H9 (cell line): ENCODE measurements around the gene GPR156. TPM values are rescaled to one million over a fixed set of nuclear protein-coding genes. Genes with fewer than 3 reads are reported as not detected.

Experiments
- DNase-seq: peaks from one replicate; pipeline ENCODE4 v3.0.0-alpha.2; 2017
- H2AFZ ChIP-seq: one replicate; pipeline ENCODE4 v1.6.1; 2013; ENCODE audit warnings: mild to moderate bottlenecking, low read length, control low read depth, moderate library complexity
- H2AK5ac ChIP-seq: 2 replicates; pipeline ENCODE4 v1.6.1; 2013; ENCODE audit warnings: low read length, control low read depth, mixed read lengths; ENCODE audit not compliant: insufficient read length
- H2BK120ac ChIP-seq: one replicate; pipeline ENCODE4 v1.6.1; 2013; ENCODE audit warnings: low read depth, mild to moderate bottlenecking, low read length, control low read depth, inconsistent platforms; ENCODE audit not compliant: poor library complexity, severe bottlenecking
- H2BK12ac ChIP-seq: 2 replicates; pipeline ENCODE4 v1.6.1; 2013; ENCODE audit warnings: low read length, control low read depth, mixed read lengths, low read depth; ENCODE audit not compliant: insufficient read length
- H2BK15ac ChIP-seq: 2 replicates; pipeline ENCODE4 v1.6.1; 2013; ENCODE audit warnings: low read depth, low read length, control low read depth
- H2BK20ac ChIP-seq: one replicate; pipeline ENCODE4 v1.6.1; 2013; ENCODE audit warnings: low read depth, mild to moderate bottlenecking, low read length, control low read depth, inconsistent platforms; ENCODE audit not compliant: poor library complexity, severe bottlenecking
- H2BK5ac ChIP-seq: 2 replicates; pipeline ENCODE4 v1.6.1; 2013; ENCODE audit warnings: low read length, control low read depth, mixed read lengths; ENCODE audit not compliant: insufficient read length
- H3K14ac ChIP-seq: 2 replicates; pipeline ENCODE4 v1.6.1; 2013; ENCODE audit warnings: low read length, control low read depth; ENCODE audit not compliant: insufficient read depth
- H3K18ac ChIP-seq: 2 replicates; pipeline ENCODE4 v1.6.1; 2013; ENCODE audit warnings: low read depth, mild to moderate bottlenecking, mixed read lengths, low read length, control low read depth; ENCODE audit not compliant: insufficient read length
- H3K23ac ChIP-seq: 2 replicates; pipeline ENCODE4 v1.6.1; 2013; ENCODE audit warnings: low read length, control low read depth, mixed read lengths, low read depth; ENCODE audit not compliant: insufficient read length
- H3K23me2 ChIP-seq: 2 replicates; pipeline ENCODE4 v1.6.1; 2013; ENCODE audit warnings: low read depth, mild to moderate bottlenecking, mixed read lengths, low read length, control low read depth; ENCODE audit not compliant: insufficient read length, poor library complexity, severe bottlenecking
- H3K27ac ChIP-seq: 2 replicates; pipeline ENCODE4 v1.5.1; 2013; ENCODE audit warnings: low read length, control low read depth, mixed read lengths, low read depth; ENCODE audit not compliant: insufficient read length
- H3K27me3 ChIP-seq: 2 replicates; pipeline ENCODE4 v1.6.1; 2013; ENCODE audit warnings: low read length, control low read depth, inconsistent platforms; ENCODE audit not compliant: insufficient read depth
- H3K4ac ChIP-seq: 2 replicates; pipeline ENCODE4 v1.6.1; 2013; ENCODE audit warnings: low read depth, mild to moderate bottlenecking, control low read depth, inconsistent platforms, low read length, moderate library complexity
- H3K4me1 ChIP-seq: 2 replicates; pipeline ENCODE4 v1.6.1; 2013; ENCODE audit warnings: low read length, control low read depth, inconsistent platforms; ENCODE audit not compliant: insufficient read depth
- H3K4me2 ChIP-seq: 2 replicates; pipeline ENCODE4 v1.6.1; 2013; ENCODE audit warnings: low read length, control low read depth, mixed read lengths; ENCODE audit not compliant: insufficient read length, insufficient read depth
- H3K56ac ChIP-seq: 2 replicates; pipeline ENCODE4 v1.6.1; 2013; ENCODE audit warnings: low read depth, mild to moderate bottlenecking, mixed read lengths, low read length, control low read depth; ENCODE audit not compliant: insufficient read length
- H3K79me1 ChIP-seq: 2 replicates; pipeline ENCODE4 v1.6.1; 2013; ENCODE audit warnings: low read depth, mild to moderate bottlenecking, moderate library complexity, low read length, control low read depth, inconsistent platforms; ENCODE audit not compliant: insufficient read depth, poor library complexity, severe bottlenecking
- H3K79me2 ChIP-seq: 2 replicates; pipeline ENCODE4 v1.6.1; 2013; ENCODE audit warnings: low read length, control low read depth, inconsistent platforms; ENCODE audit not compliant: insufficient read depth
- H3K9ac ChIP-seq: 2 replicates; pipeline ENCODE4 v1.6.1; 2013; ENCODE audit warnings: low read length, control low read depth, mixed read lengths; ENCODE audit not compliant: insufficient read length; ENCODE audit errors: extremely low read depth
- H3K9me3 ChIP-seq: one replicate; pipeline ENCODE4 v1.6.1; 2013; ENCODE audit warnings: low read depth, low read length, inconsistent platforms; ENCODE audit not compliant: control insufficient read depth
- H3T11ph ChIP-seq: one replicate; pipeline ENCODE4 v1.6.1; 2013; ENCODE audit warnings: mild to moderate bottlenecking, low read length, control low read depth, inconsistent platforms
- H4K20me1 ChIP-seq: one replicate; pipeline ENCODE4 v1.6.1; 2013; ENCODE audit not compliant: control insufficient read depth, insufficient read length, insufficient read depth
- H4K5ac ChIP-seq: 2 replicates; pipeline ENCODE4 v1.6.1; 2013; ENCODE audit warnings: low read depth, mild to moderate bottlenecking, mixed read lengths, low read length, control low read depth; ENCODE audit not compliant: insufficient read length
- H4K8ac ChIP-seq: replicated peaks from 2 replicates; pipeline ENCODE4 v1.6.1; 2013; ENCODE audit warnings: low read length, control low read depth, mixed read lengths, low read depth; ENCODE audit not compliant: insufficient read length
- H4K91ac ChIP-seq: 2 replicates; pipeline ENCODE4 v1.6.1; 2013; ENCODE audit warnings: low read depth, mild to moderate bottlenecking, moderate library complexity, mixed read lengths, low read length, control low read depth; ENCODE audit not compliant: insufficient read length
- H3K27ac Mint-ChIP-seq, 3 experiments: 2 replicates in 2 of 3; 3 replicates in 1 of 3; pipeline ENCODE4 v1.8.0; 2020 to 2021; ENCODE audit warnings: mixed read lengths in 3 of 3, mild to moderate bottlenecking in 1 of 3, moderate library complexity in 1 of 3
- H3K27me3 Mint-ChIP-seq: 2 replicates; pipeline ENCODE4 v1.8.0; 2021; ENCODE audit warnings: low read depth, mild to moderate bottlenecking, moderate library complexity, mixed read lengths
- H3K36me3 Mint-ChIP-seq, 3 experiments: 2 replicates in 2 of 3; 3 replicates in 1 of 3; pipeline ENCODE4 v1.8.0; 2020 to 2021; ENCODE audit warnings: low read depth in 3 of 3, mixed read lengths in 3 of 3; ENCODE audit not compliant: insufficient read depth in 1 of 3
- H3K4me1 Mint-ChIP-seq, 2 experiments: 2 replicates each; pipeline ENCODE4 v1.8.0; 2020; ENCODE audit warnings: mixed read lengths in 2 of 2
- H3K4me3 Mint-ChIP-seq, 2 experiments: 2 replicates in 1 of 2; 3 replicates in 1 of 2; pipeline ENCODE4 v1.8.0; 2020 to 2021; ENCODE audit warnings: mild to moderate bottlenecking in 2 of 2, mixed read lengths in 2 of 2, moderate library complexity in 1 of 2
- H3K9me3 Mint-ChIP-seq, 2 experiments: 2 replicates in 1 of 2; 3 replicates in 1 of 2; pipeline ENCODE4 v1.8.0; 2020; ENCODE audit warnings: mild to moderate bottlenecking in 2 of 2, mixed read lengths in 2 of 2, moderate library complexity in 1 of 2
- WGBS: extraction: QIAGEN DNeasy Blood & Tissue Kit; methylation state at CpG from one replicate; pipeline ENCODE4 v1.1.7; 2013; ENCODE audit warnings: missing lambda C conversion rate, low lambda C conversion rate, mixed read lengths; ENCODE audit not compliant: insufficient read length; ENCODE audit errors: extremely low coverage; 5-methylcytosine and 5-hydroxymethylcytosine counted together
- total RNA-seq: library from RNA; stranded (reverse); gene quantifications from 2 replicates; pipeline ENCODE4 v1.2.1, GENCODE V29; 2021
- TF ChIP-seq, protein P1 (sequence below): fragments of 200-600 bp; sonication (generic); conservative IDR thresholded peaks from 3 replicates; pipeline ENCODE4 v1.8.0; 2021; ENCODE audit warnings: antibody characterized with exemption, mild to moderate bottlenecking

The GPR156 gene
- total RNA-seq, 1 experiment from 2014 or later: 1.8 TPM

DNA sequence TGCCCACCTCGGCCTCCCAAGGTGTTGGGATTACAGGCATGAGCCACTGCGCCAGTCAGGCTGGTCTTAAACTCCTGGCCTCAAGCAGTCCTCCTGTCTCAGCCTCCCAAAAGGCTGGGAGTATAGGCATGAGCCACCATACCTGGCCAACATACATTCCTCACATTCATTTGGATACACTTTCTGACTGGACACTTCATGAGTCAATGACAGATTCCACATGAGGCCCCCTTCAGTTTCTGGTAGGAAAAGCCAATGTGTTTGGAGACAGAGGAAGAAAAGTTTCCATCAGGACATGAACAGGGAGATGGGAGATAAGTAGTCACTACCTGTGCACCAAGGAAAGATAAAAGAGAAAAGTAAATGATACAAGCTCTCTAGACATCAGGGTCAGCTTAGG is 141.3 kb downstream of the GPR156 start:
- no peaks in the 10 kb centered on the region for H3K9me3 ChIP-seq
- no peak overlapping the region for H4K5ac ChIP-seq
- Mint-ChIP-seq H3K27me3 (no peaks in the 10 kb centered on the region; the same call in 1 of the 2 replicates), H3K4me3 (no peak overlapping the region), H3K36me3 (no peaks in the 10 kb centered on the region), H3K27ac (no peak overlapping the region; a peak in 1 of 7 replicates), H3K9me3 (no peaks in the 10 kb centered on the region), H3K4me1 (peaks cover 14 to 18% of the 10 kb centered on the region in 2 experiments)
- H2BK20ac ChIP-seq: no peak overlapping the region
- H3K23me2 ChIP-seq: no peaks in the 10 kb centered on the region
- H3T11ph ChIP-seq: no peak overlapping the region
- no peak overlapping the region for H2AK5ac ChIP-seq
- no peak overlapping the region for H2AFZ ChIP-seq
- H2BK120ac ChIP-seq: no peak overlapping the region
- TF ChIP-seq, protein P1, sequence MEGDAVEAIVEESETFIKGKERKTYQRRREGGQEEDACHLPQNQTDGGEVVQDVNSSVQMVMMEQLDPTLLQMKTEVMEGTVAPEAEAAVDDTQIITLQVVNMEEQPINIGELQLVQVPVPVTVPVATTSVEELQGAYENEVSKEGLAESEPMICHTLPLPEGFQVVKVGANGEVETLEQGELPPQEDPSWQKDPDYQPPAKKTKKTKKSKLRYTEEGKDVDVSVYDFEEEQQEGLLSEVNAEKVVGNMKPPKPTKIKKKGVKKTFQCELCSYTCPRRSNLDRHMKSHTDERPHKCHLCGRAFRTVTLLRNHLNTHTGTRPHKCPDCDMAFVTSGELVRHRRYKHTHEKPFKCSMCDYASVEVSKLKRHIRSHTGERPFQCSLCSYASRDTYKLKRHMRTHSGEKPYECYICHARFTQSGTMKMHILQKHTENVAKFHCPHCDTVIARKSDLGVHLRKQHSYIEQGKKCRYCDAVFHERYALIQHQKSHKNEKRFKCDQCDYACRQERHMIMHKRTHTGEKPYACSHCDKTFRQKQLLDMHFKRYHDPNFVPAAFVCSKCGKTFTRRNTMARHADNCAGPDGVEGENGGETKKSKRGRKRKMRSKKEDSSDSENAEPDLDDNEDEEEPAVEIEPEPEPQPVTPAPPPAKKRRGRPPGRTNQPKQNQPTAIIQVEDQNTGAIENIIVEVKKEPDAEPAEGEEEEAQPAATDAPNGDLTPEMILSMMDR: no peak
- no peak overlapping the region for H3K14ac ChIP-seq
- no peak overlapping the region for H4K8ac ChIP-seq
- H3K79me1 ChIP-seq: no peaks in the 10 kb centered on the region
- H3K56ac ChIP-seq: no peak overlapping the region
- H3K27ac ChIP-seq: no peak overlapping the region
- no CpG with 5 or more reads among the region's 2 CpGs for WGBS
- H3K9ac ChIP-seq: no peak overlapping the region
- no peak for DNase-seq
- no peak overlapping the region for H3K4me2 ChIP-seq
- no peak overlapping the region for H4K91ac ChIP-seq
- no peak overlapping the region for H2BK5ac ChIP-seq
- H3K4me1 ChIP-seq: peaks cover 7% of the 10 kb centered on the region; the same call in 1 of the 2 replicates
- no peak overlapping the region for H2BK15ac ChIP-seq
- H3K79me2 ChIP-seq: no peaks in the 10 kb centered on the region
- H4K20me1 ChIP-seq: no peaks in the 10 kb centered on the region
- H3K27me3 ChIP-seq: no peaks in the 10 kb centered on the region
- no peak overlapping the region for H3K23ac ChIP-seq
- H3K18ac ChIP-seq: no peak overlapping the region
- no peak overlapping the region for H2BK12ac ChIP-seq
- H3K4ac ChIP-seq: no peak overlapping the region
